Measurements from ENCODE around the gene RNF17. TPM values are rescaled to one million over a fixed set of nuclear protein-coding genes. Genes with fewer than 3 reads are reported as not detected.
"Not testable (repeated sequence)": the region's sequence is repeated elsewhere in the genome, so short reads cannot be mapped to it uniquely, and the experiment has no call there.

The RNF17 gene
- total RNA-seq, 1 donor from 2014 or later = 3.3 TPM

DNA sequence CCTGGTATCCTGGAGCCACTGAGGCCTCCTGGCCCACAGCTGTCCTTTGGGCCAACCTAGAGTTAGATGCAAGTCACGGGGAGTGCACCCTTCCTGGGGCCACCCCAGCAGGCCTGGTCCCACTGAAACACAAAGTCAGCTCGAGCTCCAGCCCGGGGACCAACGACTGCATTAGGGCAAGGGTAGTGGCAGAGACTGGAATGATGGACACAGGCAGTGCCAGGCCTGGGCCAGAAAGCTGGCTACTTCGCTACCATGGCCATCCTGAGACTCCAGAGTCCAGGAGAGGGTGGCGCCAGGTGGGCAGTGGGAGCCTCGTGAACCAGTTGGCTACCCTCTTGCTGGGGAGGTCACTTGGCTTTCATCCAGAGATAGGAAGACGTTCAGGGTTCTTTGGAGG, 22.2 kb upstream of the RNF17 start:
- no peak for FAIRE-seq

DNA sequence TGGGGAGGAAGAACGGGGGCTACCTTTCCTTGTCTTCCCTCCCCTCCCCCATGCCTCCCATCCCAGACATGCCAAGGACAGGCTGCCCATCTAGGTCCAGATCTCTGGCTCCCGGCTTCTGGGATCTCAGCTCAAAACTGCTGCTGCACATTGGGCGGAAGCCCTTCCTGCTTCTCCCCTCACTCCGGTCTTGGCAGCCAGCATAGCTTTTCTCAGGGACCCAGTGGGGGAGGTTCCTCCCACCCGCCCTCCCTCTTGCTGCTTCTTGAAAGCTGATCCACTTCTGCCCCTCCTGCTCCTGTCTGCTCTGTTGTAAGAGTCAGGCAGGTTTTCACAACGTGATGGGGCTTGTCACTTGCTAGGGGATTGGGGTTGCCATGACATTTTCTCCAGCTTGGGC, 21.7 kb upstream of the RNF17 start:
- FAIRE-seq (no peak), DNase-seq (ENCODE audit: low spot score in 2 of 2) (no peak)

More for the DNA sequence above, 22.2 kb upstream of the RNF17 start:
- no peak for DNase-seq (ENCODE audit: low spot score in 2 of 2)

DNA sequence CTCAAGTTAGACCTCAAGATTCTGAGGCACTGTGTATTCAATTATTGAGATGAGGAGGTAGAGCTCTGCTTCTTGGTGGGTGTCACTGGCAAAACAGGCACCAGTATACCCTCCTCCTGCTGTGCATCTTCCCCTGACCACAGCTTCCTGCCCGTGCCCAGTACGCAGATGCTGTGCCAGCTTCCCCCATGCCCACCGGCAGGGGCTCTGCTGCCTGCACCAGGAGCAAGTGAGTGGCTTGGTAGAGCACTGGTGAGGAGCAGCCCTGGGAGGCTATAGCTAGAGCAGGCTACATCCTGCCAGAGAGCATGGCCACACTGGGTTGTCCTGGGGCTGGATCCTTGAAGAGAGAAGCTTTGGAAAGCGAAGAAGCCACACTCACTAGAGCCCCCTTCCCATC, 21.0 kb upstream of the RNF17 start:
- DNase-seq (ENCODE audit: low spot score in 2 of 2) (no peak), FAIRE-seq (no peak)

DNA sequence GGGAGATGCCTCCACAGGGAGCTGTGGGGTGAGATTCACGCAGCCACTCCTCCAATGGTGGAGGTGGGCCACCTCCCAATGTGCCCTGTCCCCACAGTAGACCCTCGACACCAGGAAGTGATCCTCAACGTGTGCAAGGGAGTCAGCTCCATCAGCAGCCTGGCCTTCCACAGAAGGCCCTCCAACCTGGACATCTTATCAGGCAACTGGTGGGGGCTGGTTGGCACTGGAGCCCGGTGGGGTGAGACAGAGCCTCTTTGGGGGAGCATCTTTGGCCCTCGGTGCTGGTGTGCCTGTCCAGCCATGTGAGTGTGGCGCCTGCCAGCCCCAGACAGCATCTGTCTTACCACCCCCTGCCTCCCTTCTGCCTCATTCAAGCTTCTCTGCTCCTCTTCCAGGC, 19.7 kb upstream of the RNF17 start:
- FAIRE-seq (no peak), DNase-seq (ENCODE audit: low spot score in 2 of 2) (no peak)

DNA sequence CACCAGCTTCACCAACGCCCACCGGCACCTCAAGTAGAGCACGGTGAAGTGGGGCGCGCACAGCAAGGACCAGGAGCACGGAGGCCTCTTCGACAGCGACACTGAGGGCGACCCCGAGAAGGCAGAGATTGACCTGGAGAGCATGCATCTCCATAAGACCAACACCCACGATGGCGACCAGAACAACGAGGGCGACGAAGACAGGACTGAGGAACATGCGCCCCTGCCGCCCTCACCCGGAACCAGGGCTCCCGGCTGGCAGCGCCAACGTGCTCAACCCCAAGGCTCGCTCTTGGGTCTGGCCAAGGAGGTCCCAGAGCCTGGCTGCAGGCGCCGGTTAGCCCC, 18.5 kb upstream of the RNF17 start:
- FAIRE-seq (no peak), DNase-seq (ENCODE audit: low spot score in 2 of 2) (no peak)

DNA sequence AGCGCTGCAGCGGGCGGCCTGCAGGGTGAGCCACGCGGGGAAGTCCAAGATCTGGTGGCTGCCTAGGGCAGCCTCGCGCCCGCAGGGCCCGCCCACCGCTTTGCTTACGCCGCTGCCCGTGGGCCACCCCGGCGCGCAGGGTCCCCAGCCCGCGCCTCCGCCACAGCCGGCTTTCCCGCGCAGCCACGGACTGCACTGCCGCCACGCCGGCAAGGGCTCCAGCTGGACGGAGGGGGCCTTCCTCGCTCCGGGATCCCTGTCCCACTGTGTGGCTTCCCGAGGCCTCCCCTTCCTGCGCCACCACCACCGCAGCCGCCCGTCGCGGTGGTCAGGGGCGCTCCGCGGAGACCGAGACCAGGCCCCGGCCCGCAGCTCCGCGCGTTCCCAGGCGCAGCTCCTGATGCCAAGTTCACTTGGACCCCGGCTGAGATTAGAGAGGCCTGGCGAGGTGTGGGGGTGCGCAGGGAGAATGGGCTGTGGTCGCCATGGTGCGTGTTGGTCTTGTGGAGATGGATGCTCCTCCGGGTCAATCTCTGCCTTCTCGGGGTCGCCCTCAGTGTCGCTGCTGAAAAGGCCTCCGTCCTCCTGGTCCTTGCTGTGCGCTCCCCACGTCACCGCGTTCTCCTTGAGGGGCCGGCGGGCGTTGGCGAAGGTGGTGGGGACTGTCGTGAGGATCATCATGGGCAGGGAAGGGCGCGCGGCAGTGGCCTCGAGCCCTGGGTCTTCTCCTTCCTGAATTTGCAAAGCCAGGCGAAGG, 17.9 kb upstream of the RNF17 start:
- FAIRE-seq = no peak
- no peak for DNase-seq (ENCODE audit: low spot score in 2 of 2)

DNA sequence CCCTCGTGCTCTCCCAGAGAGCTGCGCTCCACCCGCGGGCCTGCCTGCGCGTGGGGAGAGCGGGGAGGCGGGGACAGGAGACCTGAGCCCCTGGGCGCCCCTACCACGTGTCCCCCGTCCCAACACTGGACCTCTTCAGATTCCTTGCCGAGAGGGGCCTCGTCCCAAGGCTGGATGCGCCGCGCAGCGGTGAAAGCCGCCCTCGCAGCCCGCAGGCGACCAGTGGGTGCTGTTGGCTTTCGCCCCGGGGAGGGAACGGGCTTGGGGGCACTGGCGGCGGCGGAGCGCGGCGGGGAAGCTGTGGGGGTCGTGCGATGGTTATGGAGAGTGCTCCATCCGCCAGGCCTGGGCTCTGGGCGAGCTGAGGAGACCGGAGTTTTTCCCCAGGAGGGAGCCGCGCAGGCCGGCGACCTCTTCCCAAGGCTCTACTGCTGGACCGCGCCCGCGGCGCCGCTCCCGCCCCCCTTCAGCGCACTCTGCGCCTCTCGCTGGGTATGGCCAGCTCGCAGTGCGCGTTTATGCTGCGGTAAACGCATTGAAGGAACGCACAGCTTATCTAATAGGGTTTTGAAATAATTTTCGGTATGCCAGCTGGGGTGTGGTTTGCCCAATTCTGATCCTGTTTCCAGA, 17.2 kb upstream of the RNF17 start:
- no peak for FAIRE-seq
- no peak for DNase-seq (ENCODE audit: low spot score in 2 of 2)

DNA sequence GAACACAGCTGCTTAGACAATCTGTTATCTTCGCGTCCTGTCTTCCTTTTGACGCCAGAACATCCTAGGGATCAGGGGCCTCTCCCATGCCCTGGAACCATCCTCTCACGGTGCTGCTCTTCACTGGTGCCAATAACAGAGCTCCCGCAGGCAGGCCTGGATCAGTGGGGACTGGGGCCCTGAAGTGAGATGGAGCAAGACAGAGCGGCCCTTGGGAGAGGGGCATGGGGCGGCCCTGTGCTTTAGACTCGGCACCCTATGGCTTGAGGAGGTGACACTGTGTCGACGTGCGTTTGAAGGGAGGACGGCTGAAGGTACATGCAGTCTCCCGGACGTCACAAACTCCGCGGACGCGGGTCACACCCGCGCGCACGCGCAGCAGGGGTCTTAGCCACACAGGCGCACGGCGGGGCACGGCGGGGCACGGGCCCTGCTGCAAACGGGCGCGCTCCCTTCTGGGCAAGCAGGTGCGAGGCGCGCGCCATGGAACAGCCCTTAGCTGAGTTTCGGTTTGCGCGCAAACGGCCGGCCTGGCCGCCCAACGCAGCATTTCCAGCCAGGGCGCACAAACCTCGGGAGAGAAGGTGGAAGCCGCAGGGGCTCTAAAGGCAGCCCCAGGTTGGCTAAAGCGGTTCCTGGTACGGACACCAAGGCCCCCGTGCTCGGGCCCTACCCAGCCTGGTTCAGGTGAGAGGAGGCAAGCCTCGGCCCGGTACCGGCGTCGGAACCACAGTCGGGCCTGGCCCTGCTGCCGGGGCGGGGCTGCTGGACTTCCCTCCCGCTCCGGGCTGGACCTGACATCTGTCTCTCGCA, 16.5 kb upstream of the RNF17 start:
- no peak for DNase-seq (ENCODE audit: low spot score in 2 of 2)

DNA sequence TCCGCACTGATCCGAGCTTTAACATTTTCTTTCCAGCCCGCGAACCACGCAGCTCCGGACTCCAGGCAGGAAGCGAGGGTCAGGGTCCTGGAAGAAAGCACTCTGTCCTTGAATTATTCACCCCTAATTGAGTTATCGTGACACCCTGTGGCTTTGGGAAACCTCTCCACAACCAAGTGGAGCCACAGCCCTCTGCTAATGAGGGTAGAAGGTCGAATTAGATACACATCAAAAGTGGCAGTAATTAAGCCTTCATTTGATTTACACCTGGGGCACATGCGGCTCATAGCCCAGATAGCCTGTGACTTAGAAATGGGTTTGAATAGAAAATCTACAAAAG, 15.9 kb upstream of the RNF17 start:
- no peak for DNase-seq (ENCODE audit: low spot score in 2 of 2)
- no peak for FAIRE-seq

More for the DNA sequence above, 16.5 kb upstream of the RNF17 start:
- FAIRE-seq = no peak

DNA sequence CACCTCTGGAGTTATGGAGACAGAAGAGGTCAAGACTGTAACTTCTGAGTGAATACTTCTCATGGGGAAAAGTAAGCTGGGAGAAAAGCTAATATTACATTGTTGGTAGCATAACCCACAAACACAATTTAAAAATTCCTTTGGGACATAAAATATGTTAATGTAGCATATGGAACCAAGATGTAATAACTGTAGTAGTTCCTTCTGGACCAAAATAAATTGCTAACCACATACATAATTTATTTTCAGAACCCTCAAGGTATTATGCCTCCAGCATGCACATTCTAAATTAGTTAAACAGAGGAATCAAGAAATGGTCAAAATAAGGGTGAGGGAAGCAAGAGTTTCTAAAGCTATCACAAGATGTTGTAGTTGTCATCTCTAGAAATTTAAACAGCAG, 4.8 kb upstream of the RNF17 start:
- DNase-seq (ENCODE audit: low spot score in 2 of 2) = no peak
- FAIRE-seq = no peak

DNA sequence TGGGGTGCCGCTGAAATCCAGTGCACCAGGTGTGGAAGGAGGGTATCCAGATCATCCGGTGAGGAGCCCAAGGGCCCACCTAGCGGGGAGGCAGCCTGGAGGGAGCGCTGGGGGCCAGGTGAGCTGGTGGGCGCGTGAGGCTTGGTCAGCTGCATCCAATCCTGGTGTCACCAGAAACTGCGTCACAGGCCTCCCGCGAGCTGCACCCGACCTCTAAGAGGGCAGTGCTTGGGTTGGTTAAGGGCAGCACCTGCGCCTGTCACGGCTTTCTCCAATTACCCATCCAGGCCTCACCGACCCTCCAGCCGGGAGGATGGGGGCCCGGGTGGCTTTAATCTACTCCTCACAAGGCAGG, 284 bp downstream of the RNF17 start:
- no peak for DNase-seq (ENCODE audit: low spot score in 2 of 2)
- FAIRE-seq = no peak

DNA sequence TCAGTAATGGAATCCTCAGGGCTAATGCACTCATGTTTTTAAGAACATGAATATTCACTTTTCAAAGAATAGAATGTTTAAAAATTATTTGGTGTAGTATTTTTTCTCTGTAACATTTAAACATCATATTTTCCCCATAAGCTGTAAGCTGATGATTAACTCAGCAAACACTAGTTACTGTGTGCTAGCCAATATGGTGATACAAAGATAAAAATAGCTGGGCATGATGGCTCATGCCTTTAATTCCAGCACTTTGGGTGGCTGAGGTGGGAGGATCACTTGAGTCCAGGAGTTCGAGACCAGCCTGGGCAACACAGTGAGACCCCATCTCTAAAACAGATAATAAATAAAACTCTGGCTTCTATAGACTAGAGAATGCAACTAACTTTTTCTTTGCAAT, 13.2 kb downstream of the RNF17 start:
- no peak for DNase-seq (ENCODE audit: low spot score in 2 of 2)
- FAIRE-seq = no peak

DNA sequence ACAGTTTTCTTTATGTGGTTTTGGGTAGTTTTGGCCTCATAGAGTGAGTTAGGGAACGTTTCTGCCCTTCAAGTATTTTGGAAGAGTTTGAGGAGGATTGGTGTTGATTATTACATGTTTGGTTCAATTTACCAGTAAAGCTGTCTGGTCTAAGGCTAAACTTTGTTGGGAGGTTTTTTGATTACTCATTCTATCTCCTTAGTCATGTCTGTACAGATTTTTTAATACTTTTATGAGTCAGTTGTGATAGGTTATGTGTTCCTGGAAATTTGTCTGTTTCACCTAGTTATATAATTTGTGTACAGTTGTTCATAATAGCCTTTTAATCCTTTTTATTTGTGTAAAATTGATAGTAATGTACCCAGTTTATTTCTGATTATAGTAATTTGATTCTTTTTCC, 20.4 kb downstream of the RNF17 start:
- FAIRE-seq = no peak
- no peak for DNase-seq (ENCODE audit: low spot score in 2 of 2)

DNA sequence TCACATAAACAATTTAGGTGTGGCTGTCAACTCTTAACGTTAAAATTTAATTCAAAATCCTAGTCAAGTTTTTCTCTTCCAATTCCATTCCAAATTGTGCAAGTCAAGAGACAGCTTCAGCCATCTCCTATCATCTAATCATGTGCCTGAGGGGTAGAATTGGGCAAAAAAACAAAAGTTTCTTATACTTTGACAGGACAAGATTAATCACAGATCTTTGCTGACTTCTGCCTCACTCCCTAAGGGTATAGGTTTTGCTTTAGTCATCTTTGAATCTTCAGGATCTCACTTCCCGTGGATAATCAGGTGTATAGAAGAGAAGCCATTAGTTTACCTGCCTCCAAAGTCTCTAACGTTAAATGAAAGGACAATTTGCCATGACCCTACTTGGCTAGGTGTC, 24.6 kb downstream of the RNF17 start:
- no peak for FAIRE-seq
- DNase-seq (ENCODE audit: low spot score in 2 of 2) = no peak

DNA sequence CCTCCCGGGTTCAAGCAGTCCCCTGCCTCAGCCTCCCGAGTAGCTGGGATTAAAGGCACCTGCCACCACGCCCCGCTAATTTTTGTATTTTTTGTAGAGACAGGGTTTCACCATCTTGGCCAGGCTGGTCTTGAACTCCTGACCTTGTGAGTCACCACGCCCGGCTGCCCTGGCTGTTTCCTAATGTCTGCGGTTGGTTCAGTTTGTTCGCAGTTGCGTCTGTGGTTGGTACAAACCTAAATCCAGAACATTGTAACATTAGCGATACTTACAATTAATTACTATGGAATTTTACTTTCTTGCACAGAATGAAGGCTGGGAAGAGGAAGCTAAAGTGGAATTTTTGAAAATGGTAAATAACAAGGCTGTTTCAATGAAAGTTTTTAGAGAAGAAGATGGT, 38.1 kb downstream of the RNF17 start:
- FAIRE-seq (no peak), DNase-seq (ENCODE audit: low spot score in 2 of 2) (no peak)

DNA sequence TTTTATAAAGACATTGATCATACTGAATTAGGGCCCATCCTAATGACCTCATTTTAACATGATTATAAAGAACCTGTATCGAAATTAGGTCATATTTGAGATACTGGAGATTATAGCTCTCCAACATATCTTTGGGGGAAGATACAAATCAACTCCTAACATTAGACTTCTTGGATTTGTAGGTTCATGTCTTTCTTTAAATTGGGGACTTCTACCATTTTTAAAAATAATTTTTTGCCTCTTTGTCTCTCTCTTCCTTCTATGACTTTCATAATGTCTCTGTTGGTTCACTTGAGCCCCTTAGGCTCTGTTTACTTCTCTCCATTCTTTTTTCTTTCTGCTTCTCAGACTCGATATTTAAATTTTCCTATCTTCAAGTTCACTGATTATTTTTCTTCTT, 57.2 kb downstream of the RNF17 start:
- no peak for DNase-seq (ENCODE audit: low spot score in 2 of 2)
- no peak for FAIRE-seq

DNA sequence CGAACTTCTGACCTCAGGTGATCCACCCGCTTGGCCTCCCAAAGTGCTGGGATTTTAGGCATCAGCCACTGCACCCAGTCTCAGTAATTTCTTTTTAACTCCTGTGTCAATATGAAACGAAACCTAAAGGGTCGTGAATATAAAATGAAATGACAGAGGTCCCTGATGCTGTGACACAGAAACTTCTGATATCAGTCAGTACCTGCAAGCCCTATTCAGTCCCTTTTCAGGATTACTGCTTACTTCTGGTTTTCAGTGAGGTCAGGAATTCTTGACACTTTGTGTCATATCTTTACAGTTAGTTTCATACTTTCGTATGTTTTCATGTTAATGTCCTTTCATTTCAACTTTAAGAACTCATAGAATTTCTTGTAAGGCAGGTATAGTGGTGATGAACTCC, 58.7 kb downstream of the RNF17 start:
- DNase-seq (ENCODE audit: low spot score in 2 of 2) (no peak), FAIRE-seq (no peak)

DNA sequence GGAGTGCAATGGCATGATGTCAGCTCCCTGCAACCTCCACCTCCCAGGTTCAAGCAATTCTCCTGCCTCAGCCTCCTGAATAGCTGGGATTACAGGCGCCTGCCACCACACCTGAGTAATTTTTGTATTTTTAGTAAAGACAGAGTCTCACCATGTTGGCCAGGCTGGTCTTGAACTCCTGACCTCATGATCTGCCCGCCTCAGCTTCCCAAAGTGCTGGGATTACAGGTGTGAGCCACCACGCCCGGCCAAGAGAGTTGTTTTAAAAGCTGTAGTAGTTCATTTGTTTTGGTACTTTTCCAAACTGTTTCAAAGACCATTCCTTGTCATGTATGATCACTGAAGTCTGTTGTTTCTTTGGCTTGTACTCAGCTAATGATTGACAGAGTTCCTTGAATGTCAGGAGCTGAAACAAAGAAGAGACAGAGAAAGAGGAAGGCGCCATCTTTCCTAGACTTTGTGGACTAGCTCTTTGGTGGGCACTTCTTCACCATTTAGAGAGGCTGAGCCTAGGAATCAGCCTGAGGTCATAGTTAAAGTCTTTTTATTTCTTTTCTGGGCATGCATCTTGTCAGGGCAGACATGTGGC, 59.2 kb downstream of the RNF17 start:
- DNase-seq (ENCODE audit: low spot score in 2 of 2); FAIRE-seq: not testable (repeated sequence)

DNA sequence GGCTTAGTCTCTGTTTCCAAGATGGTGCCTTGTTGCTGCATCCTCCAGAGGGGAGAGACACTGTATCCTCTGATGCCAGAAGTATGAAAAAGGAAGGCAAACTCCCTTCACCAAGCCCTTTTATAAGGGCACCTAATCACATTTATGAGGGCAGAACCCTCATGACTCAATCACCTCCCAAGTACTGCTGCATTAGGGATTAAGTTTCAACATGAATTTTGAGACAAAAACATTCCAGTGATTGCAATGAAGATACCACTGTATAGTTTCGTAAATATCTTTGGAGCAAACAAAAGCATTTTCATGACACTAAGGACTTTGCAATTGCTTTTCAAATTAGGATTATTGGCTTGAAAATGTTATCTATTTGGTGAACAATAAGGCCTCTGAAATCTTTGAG, 63.8 kb downstream of the RNF17 start:
- FAIRE-seq = no peak
- no peak for DNase-seq (ENCODE audit: low spot score in 2 of 2)

DNA sequence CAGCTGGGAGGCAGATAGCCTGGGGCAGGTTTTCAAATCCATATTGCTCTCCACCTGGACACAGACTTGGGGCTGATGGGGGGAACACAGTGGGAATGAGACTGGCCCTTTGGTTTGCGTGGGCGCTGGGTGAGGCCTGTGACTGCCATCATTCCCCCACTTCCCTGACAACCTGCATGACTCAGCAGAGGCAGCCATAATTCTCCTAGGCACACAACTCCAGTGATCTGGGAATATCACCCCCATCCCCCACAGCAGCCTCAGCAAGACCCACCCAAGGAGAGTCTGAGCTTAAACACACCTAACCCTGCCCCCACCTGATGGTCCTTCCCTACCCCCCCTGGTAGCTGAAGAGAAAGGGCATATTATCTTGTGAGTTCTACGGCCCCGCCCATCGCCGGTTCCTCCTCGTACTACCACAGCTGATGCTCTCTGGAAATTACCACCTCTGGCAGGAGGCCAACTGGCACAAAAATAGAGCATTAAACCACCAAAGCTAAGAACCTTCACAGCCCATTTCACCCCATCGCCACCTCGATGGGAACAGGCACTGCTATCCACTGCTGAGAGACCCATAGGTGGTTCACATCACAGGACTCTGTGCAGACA, 71.0 kb downstream of the RNF17 start:
- DNase-seq (ENCODE audit: low spot score in 2 of 2) (no peak), FAIRE-seq (no peak)

DNA sequence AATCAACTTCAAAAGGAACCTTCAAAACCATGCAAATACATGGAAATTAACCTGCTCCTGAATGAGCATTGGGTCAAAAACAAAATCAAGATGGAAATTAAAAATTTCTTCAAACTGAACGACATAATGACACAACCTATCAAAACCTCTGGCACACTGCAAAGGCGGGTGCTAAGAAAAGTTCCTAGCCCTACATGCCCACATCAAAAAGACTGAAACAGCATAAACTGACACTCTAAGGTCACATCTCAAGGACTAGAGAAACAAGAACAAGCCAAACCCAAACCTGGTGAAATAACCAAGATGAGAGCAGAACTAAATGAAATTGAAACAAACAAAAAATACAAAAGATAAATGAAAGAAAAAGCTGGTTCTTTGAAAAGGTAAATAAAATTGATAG, 73.6 kb downstream of the RNF17 start:
- not testable (repeated sequence) for FAIRE-seq; DNase-seq (ENCODE audit: low spot score in 2 of 2)

Measured in frontal cortex (tissue), 4 donors.